Testis (tissue), 2 donors: ENCODE results near the gene SMAP1.

Experiments
- CTCF ChIP-seq, 3 experiments: fragments of 450-650 bp in 2 of 3; fragments of 200-600 bp in 1 of 3; sonication (generic) in 1 of 3; IDR thresholded peaks; one replicate each; pipeline ENCODE4 v1.5.1; 2016 to 2019; ENCODE audit warnings: antibody characterized with exemption in 3 of 3, mild to moderate bottlenecking in 2 of 3, moderate library complexity in 1 of 3
- POLR2A ChIP-seq: fragments of 450-650 bp; IDR thresholded peaks from one replicate; pipeline ENCODE4 v1.6.1; 2017; ENCODE audit warnings: antibody characterized with exemption, mild to moderate bottlenecking, moderate library complexity

GRCh38 chr6:70841112-70841511 lies 173.4 kb downstream of the SMAP1 start:
- no peak for TF ChIP-seq CTCF (IDR thresholded peaks at IDR 0.05)
- no peak for TF ChIP-seq POLR2A
